Left renal cortex interstitium (tissue), 4 donors: ENCODE measurements around the gene CRYAA. TPM values are rescaled to one million over a fixed set of nuclear protein-coding genes. Genes with fewer than 3 reads are reported as not detected.
"Not testable (repeated sequence)": the region's sequence is repeated elsewhere in the genome, so short reads cannot be mapped to it uniquely, and the experiment has no call there.

Source experiments
- DNase-seq, 4 donors: peaks; one replicate each; pipeline ENCODE4 v3.0.0-alpha.2; 2013; ENCODE audit warnings: low read depth in 4 of 4, low spot score in 2 of 4, missing footprints in 1 of 4
- polyA plus RNA-seq, 4 donors: library from polyadenylated mRNA; unstranded; fragments of 120-200 nt; gene quantifications; one replicate each; pipeline ENCODE4 v1.2.1, GENCODE V29; 2013; ENCODE audit not compliant: insufficient read length in 4 of 4

Gene CRYAA, protein sequence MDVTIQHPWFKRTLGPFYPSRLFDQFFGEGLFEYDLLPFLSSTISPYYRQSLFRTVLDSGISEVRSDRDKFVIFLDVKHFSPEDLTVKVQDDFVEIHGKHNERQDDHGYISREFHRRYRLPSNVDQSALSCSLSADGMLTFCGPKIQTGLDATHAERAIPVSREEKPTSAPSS
- polyA plus RNA-seq: under 1 TPM in 2 of 4 donors, not detected in 2; 0.27 to 0.30 TPM

DNA sequence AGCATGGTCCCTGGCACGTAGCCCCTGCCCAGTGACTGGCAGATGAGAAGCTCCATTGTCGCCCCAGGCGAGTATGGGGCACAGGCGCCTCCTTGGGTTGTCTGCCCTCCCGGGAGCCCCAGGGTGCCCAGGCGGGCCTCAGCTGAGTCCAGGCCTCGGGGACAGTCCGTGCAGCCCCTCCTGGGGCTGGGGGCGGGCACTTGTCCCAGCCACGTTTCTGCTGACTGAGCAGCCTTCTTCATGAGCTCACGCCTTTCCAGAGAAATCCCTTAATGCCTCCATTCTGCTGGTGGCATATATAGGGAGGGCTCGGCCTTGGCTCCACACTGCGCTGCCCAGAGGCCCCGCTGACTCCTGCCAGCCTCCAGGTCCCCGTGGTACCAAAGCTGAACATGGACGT is at the start of gene CRYAA:
CRYAA (plus strand) TSS at position 301 of the 400 bp plus-strand sequence; CDS start at position 393, 92 bp downstream.
- DNase-seq: not testable (repeated sequence)

DNA sequence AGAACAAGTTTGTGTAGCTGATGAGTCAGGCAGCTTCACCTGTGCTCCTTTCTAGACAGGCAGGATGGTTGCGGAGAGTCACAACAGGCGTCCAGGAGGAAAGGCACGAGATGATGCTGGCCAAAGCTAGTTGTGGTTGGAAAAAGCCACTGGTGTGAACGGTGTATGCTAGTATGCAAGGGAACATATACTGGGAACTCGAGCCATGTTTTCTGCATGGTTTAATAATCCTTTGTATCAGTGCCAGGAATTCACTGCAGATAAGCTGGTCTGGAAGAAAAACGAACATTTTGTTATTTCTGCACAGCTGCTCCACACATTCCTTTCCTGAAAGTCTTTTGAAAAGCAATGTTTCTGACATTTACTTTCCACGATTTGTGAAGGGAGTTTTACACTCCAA is 38.7 kb upstream of the CRYAA start:
- not testable (repeated sequence) for DNase-seq

DNA sequence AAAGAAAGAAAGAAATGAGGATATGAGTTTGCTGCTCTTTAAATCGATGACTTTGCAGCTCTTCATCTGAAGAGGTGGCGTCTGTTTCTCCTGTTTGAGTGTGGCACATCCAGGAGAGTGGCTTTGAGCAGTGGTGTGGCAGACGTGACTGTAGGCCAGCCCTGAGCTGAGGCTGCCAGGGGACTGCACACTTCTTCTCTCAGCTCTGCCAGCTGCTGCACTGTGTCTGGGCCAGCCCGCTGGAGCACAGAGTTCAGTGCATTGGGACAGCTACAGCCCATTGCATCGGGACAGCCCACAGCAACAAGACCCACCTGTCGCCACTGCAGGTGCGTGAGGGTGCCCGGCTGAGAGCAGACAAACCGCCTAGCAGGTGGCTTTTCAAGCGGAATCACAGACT is 34.3 kb upstream of the CRYAA start:
- not testable (repeated sequence) for DNase-seq

DNA sequence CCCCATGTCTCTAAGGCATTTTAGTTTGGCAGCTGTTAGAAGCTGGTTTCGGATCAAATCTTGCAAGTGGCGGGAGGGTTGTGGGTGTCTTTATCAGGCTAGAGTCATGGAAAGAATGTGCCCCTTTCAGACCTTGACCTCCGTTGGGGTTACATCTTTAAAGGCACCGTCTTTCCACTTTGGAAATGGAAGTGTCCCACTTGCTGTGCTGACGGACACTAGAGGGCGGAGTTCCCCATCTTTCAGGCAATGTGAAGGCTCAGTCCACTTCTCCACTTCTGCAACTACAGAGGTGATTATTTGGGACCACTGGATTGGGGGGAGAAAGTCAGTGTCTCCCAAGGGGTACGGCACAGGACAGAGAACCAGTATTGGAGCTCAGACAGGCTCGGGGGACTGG is 29.9 kb upstream of the CRYAA start:
- not testable (repeated sequence) for DNase-seq

DNA sequence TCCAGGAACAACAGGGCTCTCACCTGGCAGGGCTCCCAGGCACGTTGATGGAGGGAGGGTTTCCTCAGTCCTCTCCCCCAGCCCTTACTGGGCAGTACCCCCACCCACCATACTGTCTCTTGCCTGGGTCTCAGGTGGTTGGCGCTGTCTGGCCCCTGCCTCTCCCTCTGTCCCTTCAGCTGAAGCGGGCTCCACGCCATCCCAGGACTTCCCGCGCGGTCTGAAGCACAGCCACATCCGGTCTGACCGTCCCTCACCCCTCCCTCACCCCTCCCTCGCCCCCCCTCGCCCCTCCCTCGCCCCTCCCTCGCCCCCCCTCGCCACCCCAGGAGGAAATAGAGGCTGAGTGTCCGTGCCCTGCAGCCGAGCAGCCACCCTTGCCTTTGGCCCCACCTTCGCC is 27.4 kb upstream of the CRYAA start:
- DNase-seq: not testable (repeated sequence)

DNA sequence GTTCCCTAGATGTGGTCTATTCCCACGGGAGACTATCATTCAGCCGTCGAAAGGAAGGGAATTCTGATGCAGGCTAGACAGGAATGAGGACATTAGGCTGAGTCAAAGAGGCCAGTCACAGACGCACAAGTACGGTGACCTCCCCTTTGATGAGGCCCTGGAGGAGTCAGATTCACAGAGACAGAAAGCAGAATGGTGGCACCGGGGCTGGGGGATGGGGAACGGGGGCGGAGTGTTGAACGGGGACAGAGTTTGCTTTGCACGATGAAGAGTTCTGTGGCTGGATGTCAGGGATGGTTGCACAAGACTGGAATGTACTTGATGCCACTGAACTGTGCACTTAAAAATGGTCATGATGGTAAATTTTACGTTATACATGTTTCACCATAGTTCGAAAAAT is 22.2 kb upstream of the CRYAA start:
- not testable (repeated sequence) for DNase-seq

DNA sequence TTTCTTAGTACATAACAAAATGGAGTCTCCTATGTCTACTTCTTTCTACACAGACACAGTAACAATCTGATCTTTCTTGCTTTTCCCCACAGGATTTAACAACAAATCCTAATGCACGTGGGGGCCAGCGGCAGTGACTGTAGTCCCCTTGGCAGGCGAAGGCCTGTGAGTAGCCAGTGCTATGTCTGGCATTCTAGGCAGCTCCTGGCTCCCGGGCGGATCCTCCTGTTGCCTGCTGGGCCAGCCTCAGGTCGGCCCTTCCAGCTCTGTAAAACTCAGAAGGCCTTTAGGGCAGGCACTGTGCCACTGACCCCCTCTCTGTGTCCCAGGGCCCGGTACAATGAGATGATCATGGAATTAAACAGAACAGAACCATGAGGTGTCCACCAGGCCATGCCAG is 20.8 kb upstream of the CRYAA start:
- DNase-seq: not testable (repeated sequence)

DNA sequence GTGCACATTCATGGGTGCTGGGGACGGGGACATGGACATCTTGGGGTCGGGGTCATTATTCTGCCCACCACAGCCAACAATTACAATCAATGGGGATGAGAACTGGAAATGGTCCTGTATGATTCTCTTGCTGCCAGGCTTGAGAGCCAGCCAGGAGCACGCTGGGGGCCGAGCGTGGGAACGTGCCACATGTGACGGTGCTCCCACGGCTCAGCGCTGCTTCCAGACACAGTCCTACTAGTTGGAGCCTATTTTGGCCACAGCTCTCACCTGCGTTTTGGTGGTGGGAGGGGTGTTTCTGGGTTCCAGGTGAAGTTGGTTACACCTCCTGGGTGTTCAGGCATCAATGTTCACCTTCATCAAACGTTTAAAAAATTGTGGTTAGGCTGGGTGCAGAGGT is 19.5 kb upstream of the CRYAA start:
- DNase-seq: not testable (repeated sequence)

DNA sequence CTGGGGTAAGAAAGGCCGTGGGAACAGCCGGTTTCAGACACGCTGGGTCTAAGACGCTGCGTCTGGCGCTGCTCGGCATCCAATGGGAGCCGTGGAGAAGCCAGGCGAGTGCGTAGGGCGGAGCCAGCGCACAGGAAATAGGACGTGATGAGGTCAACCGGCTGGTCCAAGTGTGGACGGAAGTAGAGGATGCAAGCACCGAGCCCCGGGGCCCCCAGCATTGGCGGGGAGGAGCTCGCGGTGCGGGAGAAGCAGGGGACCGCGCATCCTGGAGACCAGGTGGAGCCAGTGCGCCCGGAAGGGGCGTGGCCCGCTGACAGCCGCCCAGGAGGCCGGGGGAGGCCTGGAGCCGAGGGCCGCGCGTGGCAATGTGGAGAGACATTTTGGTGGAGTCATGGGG is 15.2 kb upstream of the CRYAA start:
- DNase-seq: not testable (repeated sequence)

DNA sequence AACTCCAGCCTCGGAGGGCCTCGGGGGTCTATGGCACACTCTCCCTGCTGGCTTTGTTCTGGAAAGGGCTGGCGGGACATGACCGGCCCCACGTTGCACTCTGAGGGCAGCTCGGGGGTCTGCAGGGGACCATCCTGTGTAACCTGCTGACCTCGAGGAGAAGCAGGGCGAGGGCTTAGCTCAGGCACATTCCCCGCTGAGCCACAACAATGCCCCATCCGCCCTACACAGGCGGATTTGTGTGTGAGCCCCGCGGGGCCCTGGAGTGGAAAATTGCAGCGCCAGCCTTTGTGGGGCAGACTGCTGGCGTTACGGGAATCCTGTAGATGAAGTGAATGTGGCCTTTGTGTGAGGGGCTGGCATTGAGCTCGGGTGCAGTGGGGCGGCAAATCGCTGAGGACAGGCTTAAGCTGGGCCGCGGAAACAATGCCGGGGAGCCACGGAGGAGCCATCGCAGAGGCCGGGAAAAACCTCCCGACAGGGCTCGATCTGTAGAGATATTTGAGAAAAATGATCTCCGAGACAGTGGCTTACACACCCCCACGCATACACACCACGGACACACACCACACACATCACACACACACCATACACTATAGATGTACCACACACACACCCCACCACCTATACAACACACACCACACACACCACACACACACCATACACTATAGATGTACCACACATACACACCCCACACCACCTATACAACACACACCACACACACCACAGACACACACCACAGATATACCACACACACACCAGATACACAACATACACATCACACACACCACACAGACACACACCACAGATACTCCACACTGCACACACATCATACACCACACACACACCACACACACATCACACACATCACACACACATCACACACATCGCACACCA is 9.3 kb upstream of the CRYAA start:
- DNase-seq: not testable (repeated sequence)

DNA sequence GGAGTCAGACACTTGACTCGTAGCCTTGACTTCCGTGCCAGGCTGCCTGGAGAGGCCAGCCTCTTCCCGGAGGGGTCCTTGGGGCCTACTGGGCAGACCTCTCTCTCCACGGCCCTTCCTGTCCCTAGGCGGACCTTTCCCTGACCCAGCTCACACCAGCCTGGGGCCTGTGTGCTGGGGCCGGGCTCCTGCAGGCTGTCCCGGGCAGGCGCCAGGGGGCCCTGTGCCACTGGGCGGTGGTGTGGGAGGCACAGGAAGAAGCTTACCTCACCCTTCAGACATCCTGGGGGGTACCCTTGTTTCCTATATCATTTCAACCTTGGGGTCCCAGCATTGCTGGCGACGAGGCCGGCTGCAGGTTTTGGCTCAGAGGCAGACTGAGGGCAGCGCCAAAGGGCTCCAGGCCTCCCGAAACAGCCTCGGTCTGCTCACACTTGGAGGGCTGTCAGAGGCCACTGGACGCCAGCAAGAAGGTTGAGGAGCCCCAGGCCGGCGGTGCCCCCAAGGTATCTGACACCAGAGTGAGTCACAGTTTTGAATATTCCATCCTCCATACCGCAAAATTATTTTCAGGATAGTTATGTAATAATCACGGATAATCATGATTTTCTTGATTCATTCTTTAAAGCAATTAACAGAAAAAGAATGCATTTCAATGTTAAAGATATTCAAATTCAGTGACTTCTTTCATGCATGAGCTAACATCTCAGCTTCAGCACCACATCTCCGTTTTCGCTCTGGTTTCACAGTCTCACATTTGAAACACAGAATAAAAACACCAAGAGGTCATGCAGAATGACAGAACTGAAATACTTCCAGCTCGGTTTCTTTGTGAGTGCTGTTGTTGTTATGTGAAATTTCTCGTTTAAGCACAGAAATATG is 6.7 kb upstream of the CRYAA start:
- DNase-seq: not testable (repeated sequence)

DNA sequence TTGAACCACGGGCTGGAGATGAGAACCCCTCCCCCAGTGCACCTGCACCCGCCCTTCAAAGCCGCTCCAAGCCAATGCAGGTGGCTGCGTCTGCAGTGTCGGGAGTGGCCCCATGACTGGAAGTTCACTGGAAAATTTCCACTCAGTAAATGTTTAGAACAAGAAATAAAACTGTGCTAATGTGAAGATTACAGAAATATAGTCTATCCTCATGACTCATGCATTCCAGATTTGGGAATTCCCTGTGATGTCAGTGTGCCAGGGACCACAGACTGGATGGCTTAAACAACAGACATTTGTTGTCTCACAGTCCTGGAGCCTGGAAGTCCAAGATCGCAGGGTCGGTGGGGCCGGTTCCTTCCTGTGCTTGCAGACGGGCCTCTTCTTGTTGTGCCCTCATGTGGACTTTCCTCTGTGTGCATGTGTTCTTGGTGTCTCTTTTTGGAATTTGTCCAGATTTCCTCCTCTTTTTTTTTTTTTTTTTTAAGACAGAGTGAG is 6.1 kb upstream of the CRYAA start:
- not testable (repeated sequence) for DNase-seq

DNA sequence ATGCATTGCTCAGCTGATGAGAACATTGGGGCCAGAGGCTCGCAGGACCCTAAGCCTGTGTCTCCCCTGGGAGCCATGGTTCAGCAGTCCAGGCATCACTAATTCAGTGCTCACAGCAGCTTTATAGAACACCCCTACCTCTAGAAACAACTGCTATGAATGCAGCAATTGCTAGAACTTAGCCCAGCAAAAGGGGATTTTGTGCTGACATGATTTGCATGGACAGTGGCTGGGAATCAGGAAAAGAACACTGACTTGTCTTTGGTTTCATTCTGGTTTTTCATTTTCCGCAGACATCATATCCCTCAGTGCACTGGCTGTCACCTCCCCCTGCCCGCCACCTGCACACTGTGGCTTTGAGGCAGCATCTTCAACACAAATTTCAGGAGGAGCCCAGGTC is 4.0 kb upstream of the CRYAA start:
- DNase-seq: not testable (repeated sequence)

DNA sequence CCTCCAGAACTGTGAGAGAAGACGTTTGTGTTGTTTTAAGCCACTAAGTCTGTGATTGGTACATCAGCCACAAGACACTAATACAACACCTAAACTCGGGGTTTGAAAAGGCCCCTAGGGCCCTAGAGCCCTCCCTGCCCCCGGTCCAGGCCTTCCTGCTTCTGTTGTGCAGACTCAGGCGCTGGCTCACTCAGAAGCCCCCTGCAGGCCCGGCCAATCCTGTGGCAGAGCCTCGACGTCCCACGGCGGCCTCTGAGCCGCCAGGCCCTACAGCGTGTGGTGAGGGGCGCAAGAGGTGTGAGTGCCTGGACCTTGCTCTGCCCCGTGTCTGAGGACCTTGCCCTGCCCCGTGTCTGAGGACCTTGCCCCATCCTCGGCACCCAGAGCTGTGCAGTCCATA is 3.1 kb upstream of the CRYAA start:
- DNase-seq: not testable (repeated sequence)

DNA sequence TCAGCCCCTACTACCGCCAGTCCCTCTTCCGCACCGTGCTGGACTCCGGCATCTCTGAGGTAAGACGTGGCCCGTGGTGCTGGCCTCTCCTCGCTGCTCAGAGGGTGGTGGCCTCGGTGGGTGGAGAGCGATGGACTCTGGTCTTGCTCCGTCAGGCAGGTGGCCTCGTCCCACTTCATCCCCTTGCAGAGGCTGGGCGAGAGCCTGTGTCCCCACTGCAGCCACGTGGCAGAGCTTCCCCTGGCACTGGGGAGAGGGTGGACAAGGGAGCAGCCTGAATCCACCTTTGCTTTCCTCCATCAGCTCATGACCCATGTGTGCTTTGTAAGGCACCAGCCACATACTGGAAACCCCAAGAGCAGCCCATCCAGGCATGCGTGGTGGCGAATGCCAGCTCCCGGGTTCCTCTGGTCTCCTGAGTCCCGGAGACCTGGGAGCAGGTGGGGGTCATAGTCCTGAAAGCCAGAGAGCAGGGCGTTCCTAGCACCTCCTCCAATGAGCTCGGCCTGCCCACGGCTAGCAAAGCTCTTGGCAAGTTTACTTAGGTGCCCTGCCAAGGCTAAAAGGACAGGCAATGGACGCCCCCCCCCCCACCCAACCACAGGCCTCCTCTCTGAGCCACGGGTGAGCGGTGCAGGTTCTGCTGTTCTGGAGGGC is 550 bp downstream of the CRYAA start:
- not testable (repeated sequence) for DNase-seq

DNA sequence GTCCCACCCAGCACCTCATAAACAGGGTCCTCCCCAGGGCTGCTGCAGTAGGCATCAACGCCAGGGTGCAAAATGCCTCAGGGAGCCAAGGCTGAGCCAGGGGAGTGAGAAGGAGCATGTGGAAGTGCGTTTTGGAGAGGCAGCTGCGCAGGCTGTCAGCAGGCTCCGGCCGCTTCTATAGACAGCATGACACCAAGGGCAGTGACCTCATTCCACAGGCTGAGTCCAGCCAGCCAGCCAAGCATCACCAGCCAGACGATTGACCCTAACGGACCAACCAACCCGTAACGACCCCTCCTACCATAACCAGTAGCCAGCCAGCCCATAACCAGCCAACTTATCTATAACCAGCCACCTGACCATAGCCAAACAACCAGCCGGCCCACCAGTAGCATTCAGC is 1.1 kb downstream of the CRYAA start:
- not testable (repeated sequence) for DNase-seq

DNA sequence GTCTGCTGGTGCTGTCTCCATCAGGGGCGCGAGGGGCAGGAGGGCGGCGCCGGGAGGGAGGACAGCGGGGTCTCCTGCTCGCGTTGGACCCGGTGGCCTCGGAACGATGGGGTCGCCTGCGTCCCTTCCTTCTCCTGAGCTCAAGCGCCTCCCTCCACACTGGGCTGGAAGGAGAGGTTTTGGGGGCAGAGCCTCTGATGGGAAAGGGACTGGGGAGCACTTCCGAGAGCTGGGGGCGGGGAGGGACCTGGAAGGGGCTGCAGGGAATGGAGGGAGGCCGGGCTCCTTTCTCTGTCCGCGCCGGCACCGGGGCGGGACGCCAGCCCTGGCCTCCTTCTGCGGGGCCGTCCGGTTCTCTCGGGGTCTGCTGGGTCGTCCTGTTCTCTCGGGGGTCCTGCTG is 4.0 kb downstream of the CRYAA start:
- DNase-seq: not testable (repeated sequence)

DNA sequence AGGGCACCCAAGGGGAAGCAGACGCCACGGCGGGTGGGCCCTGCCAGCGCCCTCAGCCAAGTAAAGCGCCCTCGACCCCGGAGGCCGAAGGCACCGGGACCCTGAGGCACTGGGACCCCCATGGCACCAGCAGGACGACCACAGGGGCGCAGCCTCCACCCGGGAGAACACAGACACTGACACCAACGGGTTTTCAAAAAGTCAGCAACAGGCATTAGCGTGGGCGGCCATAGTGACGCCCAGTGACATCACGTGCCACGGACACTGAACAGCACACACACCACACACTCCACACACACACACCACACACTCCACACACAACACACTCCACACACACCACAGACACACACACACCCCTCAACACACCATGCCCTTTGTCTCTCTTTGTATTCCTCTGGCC is 4.6 kb downstream of the CRYAA start:
- DNase-seq: not testable (repeated sequence)

DNA sequence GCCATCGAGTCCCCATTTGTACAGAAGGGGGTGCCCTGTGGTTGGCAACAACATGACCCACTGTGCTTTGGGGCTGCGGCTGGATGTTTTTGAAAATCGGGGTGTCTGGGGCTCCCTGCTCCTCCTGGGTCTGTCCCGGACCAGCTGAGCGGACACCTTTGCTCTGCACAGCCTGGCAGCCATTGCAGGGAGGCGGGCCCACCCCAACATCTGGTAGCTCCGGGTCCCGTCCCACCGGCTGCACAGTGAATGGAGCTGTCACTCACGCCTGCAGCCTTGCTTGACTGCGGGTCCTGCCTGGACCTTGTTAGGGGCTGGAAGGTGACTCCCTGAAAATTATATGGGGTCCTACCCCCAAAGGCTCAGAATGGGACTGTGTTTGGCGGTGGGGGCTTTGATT is 5.1 kb downstream of the CRYAA start:
- DNase-seq: not testable (repeated sequence)

DNA sequence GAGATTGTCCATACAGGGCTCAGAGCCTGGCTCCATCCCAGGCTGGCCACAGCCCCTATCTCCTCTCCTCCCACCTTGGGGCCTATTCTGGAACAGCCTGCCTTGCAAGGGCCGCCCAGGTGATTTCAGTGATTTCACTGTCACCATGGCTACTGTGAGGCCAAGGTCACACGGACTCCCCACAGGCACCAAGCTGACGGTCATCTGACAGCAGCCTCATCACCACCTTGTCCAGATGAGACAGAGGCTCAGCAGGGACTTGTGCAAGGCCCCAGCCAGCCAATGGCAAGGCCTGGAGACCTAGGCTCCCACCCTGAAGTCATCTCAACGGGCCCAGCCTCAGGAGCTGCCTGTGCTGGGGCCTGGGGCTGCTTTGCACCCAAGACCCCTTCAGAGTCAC is 6.2 kb downstream of the CRYAA start:
- not testable (repeated sequence) for DNase-seq
